B cell (primary cell): ENCODE measurements around the gene ZNF787.

Experiments
- CTCF ChIP-seq: fragments of 200-600 bp; IDR thresholded peaks from one replicate; pipeline ENCODE4 v1.8.0; 2022; ENCODE audit warnings: antibody characterized with exemption, mild to moderate bottlenecking
- EZH2 ChIP-seq: IDR thresholded peaks from 2 replicates; pipeline ENCODE4 v1.6.1; 2012; ENCODE audit warnings: borderline replicate concordance, low read depth, mild to moderate bottlenecking, moderate library complexity, low read length; ENCODE audit not compliant: insufficient read depth, poor library complexity, severe bottlenecking

DNA sequence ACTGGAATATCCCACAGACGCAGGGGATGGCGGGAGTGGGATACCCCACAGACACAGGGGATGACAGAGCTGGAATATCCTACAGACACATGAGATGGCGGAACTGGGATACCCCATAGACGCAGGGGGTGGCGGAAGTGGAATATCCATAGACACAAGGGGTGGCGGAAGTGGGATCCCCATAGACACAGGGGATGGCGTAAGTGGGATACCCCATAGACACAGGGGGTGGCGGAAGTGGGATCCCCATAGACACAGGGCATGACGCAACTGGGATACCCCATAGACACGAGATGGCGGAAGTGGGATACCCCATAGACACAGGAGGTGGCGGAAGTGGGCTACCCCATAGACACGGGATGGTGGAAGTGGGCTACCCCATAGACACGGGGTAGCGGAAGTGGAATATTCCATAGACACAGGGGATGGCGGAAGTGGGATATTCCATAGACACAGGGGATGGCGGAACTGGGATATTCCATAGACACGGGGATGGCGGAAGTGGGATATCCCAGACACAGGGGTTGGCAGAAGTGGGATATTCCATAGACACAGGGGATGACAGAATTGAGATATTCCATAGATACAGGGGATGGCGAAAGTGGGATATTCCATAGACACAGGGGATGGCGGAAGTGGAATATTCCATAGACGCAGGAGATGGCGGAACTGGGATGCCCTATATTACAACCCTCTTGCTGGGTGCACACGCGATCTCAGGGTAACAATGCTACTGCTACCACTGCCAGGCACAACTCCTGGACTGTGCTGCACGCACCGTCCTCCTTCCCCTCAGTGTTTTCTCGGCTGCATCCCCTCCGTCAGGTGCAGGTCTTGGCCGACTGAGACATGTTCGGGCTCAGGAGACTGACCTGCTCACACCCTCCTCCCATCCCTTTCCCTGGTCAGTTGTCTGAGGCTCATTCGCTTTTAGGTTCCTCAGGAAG is 28.1 kb downstream of the ZNF787 start:
- TF ChIP-seq CTCF = no peak
- no peak for TF ChIP-seq EZH2
